K562 (cell line): ENCODE measurements around the gene PHTF2. TPM values are rescaled to one million over a fixed set of nuclear protein-coding genes. Genes with fewer than 3 reads are reported as not detected.

Experiments used
- ATAC-seq: fragments of 200-7000 bp; cut with Tn5 transposase; 3 replicates; pipeline ENCODE4 v1.9.1; 2020; ENCODE audit warnings: moderate library complexity
- BruUV-seq: library from RNA; stranded (reverse); fragments of 400-500 nt; replicated peaks from 2 replicates; lab custom pipeline; 2021; lab: Mats Ljungman, UMichigan
- CTCF ChIA-PET: fragments of 300-600 bp; formaldehyde crosslinking; extraction: SDS; loops from one replicate; lab custom pipeline; 2021; ENCODE audit warnings: low intra/inter-chr PET ratio; lab: Yijun Ruan, JAX
- POLR2A ChIA-PET: fragments of 300-600, 350-650 bp; sonication (Branson Sonifier 250); formaldehyde crosslinking; extraction: SDS; loops from one replicate; lab custom pipeline; 2021; ENCODE audit warnings: antibody characterized with exemption, inconsistent platforms; lab: Yijun Ruan, JAX
- DNase-seq, 4 experiments: peaks; one replicate each; pipeline versions ENCODE4 v3.0.0 to v3.0.0-alpha.2; 2011 to 2018; ENCODE audit warnings: low spot score in 3 of 4, mixed read lengths in 3 of 4; ENCODE audit errors: extremely low read depth in 1 of 4
- FAIRE-seq: peaks from 2 replicates; lab custom pipeline; 2011; peaks lifted over from hg19 to GRCh38; lab: Jason Lieb, UNC
- H2AFZ ChIP-seq: 2 replicates; pipeline ENCODE4 v1.6.0; 2011; ENCODE audit warnings: low read depth, low read length, control low read depth, inconsistent platforms
- H3K27ac ChIP-seq: fragments of 200-600 bp; 3 replicates; pipeline ENCODE4 v1.8.0; 2011; ENCODE audit warnings: low read depth, mild to moderate bottlenecking, control low read depth, inconsistent platforms, low read length, moderate library complexity, mixed read lengths; ENCODE audit errors: extremely low read depth
- H3K27me3 ChIP-seq, 2 experiments: fragments of 300-600 bp in 1 of 2; 2 replicates in 1 of 2; 3 replicates in 1 of 2; pipeline versions ENCODE4 v1.6.0 to v1.8.0; 2011; ENCODE audit warnings: inconsistent platforms in 2 of 2, low read length in 2 of 2, mild to moderate bottlenecking in 1 of 2, mixed read lengths in 1 of 2, moderate library complexity in 1 of 2; ENCODE audit not compliant: control insufficient read depth in 2 of 2, insufficient read depth in 2 of 2
- H3K36me3 ChIP-seq: fragments of 300-600 bp; 3 replicates; pipeline ENCODE4 v1.8.0; 2011; ENCODE audit warnings: mild to moderate bottlenecking, low read length, inconsistent platforms; ENCODE audit not compliant: control insufficient read depth, insufficient read depth
- H3K4me1 ChIP-seq, 2 experiments: fragments of 200-600 bp in 1 of 2; replicated peaks in 1 of 2; 2 replicates in 1 of 2; 3 replicates in 1 of 2; pipeline versions ENCODE4 v1.5.1 to v1.8.0; 2011; ENCODE audit warnings: inconsistent platforms in 2 of 2, low read length in 2 of 2, mild to moderate bottlenecking in 1 of 2, mixed read lengths in 1 of 2, moderate library complexity in 1 of 2; ENCODE audit not compliant: control insufficient read depth in 2 of 2, insufficient read depth in 2 of 2
- H3K4me2 ChIP-seq: 2 replicates; pipeline ENCODE4 v1.6.1; 2011; ENCODE audit warnings: low read length, control low read depth, inconsistent platforms, mixed read lengths; ENCODE audit not compliant: insufficient read depth
- H3K4me3 ChIP-seq: fragments of 200-600 bp; sonication (generic), shearing (Covaris generic); 2 replicates; pipeline ENCODE4 v1.5.1; 2016; ENCODE audit warnings: control low read depth, inconsistent platforms
- H3K79me2 ChIP-seq: fragments of 200-600 bp; 3 replicates; pipeline ENCODE4 v1.8.0; 2011; ENCODE audit warnings: low read length, inconsistent platforms; ENCODE audit not compliant: control insufficient read depth, insufficient read depth
- H3K9ac ChIP-seq, 2 experiments: 2 replicates each; pipeline versions ENCODE4 v1.6.0 to v1.6.1; 2011; ENCODE audit warnings: low read depth in 2 of 2, low read length in 2 of 2, control low read depth in 1 of 2, inconsistent platforms in 1 of 2, mild to moderate bottlenecking in 1 of 2, mixed read lengths in 1 of 2; ENCODE audit not compliant: insufficient read depth in 1 of 2
- H3K9me1 ChIP-seq: one replicate; pipeline ENCODE4 v1.6.0; 2011; ENCODE audit warnings: inconsistent platforms, mild to moderate bottlenecking, low read length, moderate library complexity; ENCODE audit not compliant: control insufficient read depth, insufficient read depth
- H3K9me3 ChIP-seq: replicated peaks from 2 replicates; pipeline ENCODE4 v1.5.1; 2011; ENCODE audit warnings: low read depth, low read length, inconsistent platforms; ENCODE audit not compliant: control insufficient read depth, insufficient read depth
- H4K20me1 ChIP-seq: replicated peaks from 2 replicates; pipeline ENCODE4 v1.6.1; 2011; ENCODE audit warnings: low read length, inconsistent platforms, mixed read lengths; ENCODE audit not compliant: control insufficient read depth, insufficient read depth
- BRF1 ChIP-seq: IDR thresholded peaks from 3 replicates; pipeline ENCODE4 v1.6.1; 2011; ENCODE audit warnings: borderline replicate concordance, mild to moderate bottlenecking; ENCODE audit not compliant: insufficient read length; ENCODE audit errors: extremely low read depth
- CBX8 ChIP-seq: fragments of 200-600 bp; sonication (generic); IDR thresholded peaks from 2 replicates; pipeline ENCODE4 v1.6.1; 2012; ENCODE audit warnings: borderline replicate concordance, mixed run types, low read depth, mild to moderate bottlenecking, moderate library complexity, mixed read lengths, low read length, control low read depth, inconsistent platforms; ENCODE audit not compliant: poor library complexity, severe bottlenecking; ENCODE audit errors: extremely low read depth
- CREB3L1 ChIP-seq: fragments of 450-650 bp; IDR thresholded peaks from 2 replicates; pipeline ENCODE4 v1.6.1; 2014; ENCODE audit warnings: low read depth, mild to moderate bottlenecking, moderate library complexity, borderline replicate concordance
- FOXP4 ChIP-seq: sonication (generic); formaldehyde crosslinking; IDR thresholded peaks from 2 replicates; pipeline ENCODE4 v1.8.0; 2022; ENCODE audit warnings: mild to moderate bottlenecking, missing genetic modification reagents, borderline replicate concordance
- ID3 ChIP-seq, 2 experiments: fragments of 250-450 bp in 1 of 2; fragments of 450-650 bp in 1 of 2; sonication (Bioruptor Pico) in 1 of 2; IDR thresholded peaks; 2 replicates each; pipeline versions ENCODE4 v1.6.1 to v1.8.0; 2016 to 2021; ENCODE audit warnings: mild to moderate bottlenecking in 2 of 2, moderate library complexity in 2 of 2, missing compliant biosample characterization in 1 of 2, missing genetic modification characterization in 1 of 2
- JUN ChIP-seq, 2 experiments: sonication (generic) in 1 of 2; formaldehyde crosslinking in 1 of 2; IDR thresholded peaks; 2 replicates each; pipeline versions ENCODE4 v1.6.1 to v1.8.0; 2012 to 2022; ENCODE audit warnings: borderline replicate concordance in 2 of 2, mild to moderate bottlenecking in 2 of 2, improper control_type of control experiment in 1 of 2, low read depth in 1 of 2, low read length in 1 of 2, missing genetic modification reagents in 1 of 2
- MYNN ChIP-seq, 2 experiments: sonication (generic); formaldehyde crosslinking in 1 of 2; IDR thresholded peaks; 2 replicates each; pipeline versions ENCODE4 v1.5.0 to v1.6.1; 2016 to 2020; ENCODE audit warnings: antibody characterized with exemption in 1 of 2, missing genetic modification reagents in 1 of 2
- OTX1 ChIP-seq: fragments of 450-650 bp; formaldehyde crosslinking; IDR thresholded peaks from 2 replicates; pipeline ENCODE4 v1.4.0; 2022; ENCODE audit warnings: mild to moderate bottlenecking
- POLR2G ChIP-seq: fragments of 200-400 bp; formaldehyde crosslinking; IDR thresholded peaks from 2 replicates; pipeline ENCODE4 v1.6.1; 2017; ENCODE audit warnings: low read depth, mild to moderate bottlenecking, antibody characterized with exemption, low read length, moderate library complexity
- SMAD4 ChIP-seq: fragments of 250-450 bp; sonication (Bioruptor Pico); conservative IDR thresholded peaks from 2 replicates; pipeline ENCODE4 v1.8.0; 2021; ENCODE audit warnings: inconsistent platforms, mild to moderate bottlenecking, moderate library complexity
- ZMIZ1 ChIP-seq, 2 experiments: fragments of 150-350 bp in 1 of 2; IDR thresholded peaks; 2 replicates each; pipeline ENCODE4 v1.6.1; 2012 to 2016; ENCODE audit warnings: low read depth in 2 of 2, low read length in 2 of 2, mild to moderate bottlenecking in 1 of 2, moderate library complexity in 1 of 2
- ZNF584 ChIP-seq: fragments of 200-800 bp; sonication (Bioruptor generic); IDR thresholded peaks from 2 replicates; pipeline ENCODE4 v1.6.1; 2016; ENCODE audit warnings: low read depth, mild to moderate bottlenecking, missing genetic modification characterization, missing compliant biosample characterization
- WGBS: fragments of 100-300 bp; shearing (Covaris generic); methylation state at CpG from one replicate; pipeline ENCODE4 v1.1.6; 2016; ENCODE audit warnings: low coverage, mixed read lengths; ENCODE audit not compliant: insufficient coverage; ENCODE audit errors: missing lambda C conversion rate; 5-methylcytosine and 5-hydroxymethylcytosine counted together
- in situ Hi-C: fragments of 300-500 bp; cut with MboI; formaldehyde crosslinking; loops from 4 replicates; pipeline ENCODE4 v1.15.0; 2018; ENCODE audit warnings: inconsistent platforms, mixed read lengths
- intact Hi-C: fragments of 100-400 bp; cut with micrococcal nuclease; formaldehyde crosslinking; loops from 2 replicates; pipeline ENCODE4 v1.14.2; 2022
- polyA plus RNA-seq, 8 experiments: library from polyadenylated mRNA; depleted of rRNA in 4 of 8; stranded (reverse) in 5 of 8; unstranded in 3 of 8; fragments of >200 nt; fragmentation: Nextera tagmentation in 2 of 8; fragmentation: Illumina TruSeq in 1 of 8; extraction: Ambion mirVana in 2 of 8; extraction: Trizol in 1 of 8; gene quantifications; 2 replicates each; pipeline versions ENCODE4 v1.2.1 to v1.2.3, GENCODE V29; 2011 to 2014; ENCODE audit warnings: inconsistent platforms in 1 of 8, missing spikeins in 1 of 8
- total RNA-seq, 7 experiments: library from RNA; depleted of rRNA in 6 of 7; stranded (reverse); fragments of >200 nt in 6 of 7; fragmentation: Illumina TruSeq in 2 of 7; extraction: Trizol in 2 of 7; gene quantifications; 2 replicates each; pipeline versions ENCODE4 v1.2.1 to v1.2.3, GENCODE V29; 2011 to 2021; ENCODE audit warnings: low replicate concordance in 1 of 7

Gene PHTF2
- total and polyA plus RNA-seq, 9 of the 15 experiments (the other 6 are each of a cell fraction or from before 2014, with no cell fraction given) = 17.9 to 43.6 (median 25.4) TPM

- Histone ChIP-seq H3K4me2 (no peak overlapping the region), H3K79me2 (peaks cover 90% of the 10 kb centered on the region), H3K9ac (no peak overlapping the region), H3K27ac (no peak overlapping the region), H3K4me3 (no peak overlapping the region), H3K9me1 (no peaks in the 10 kb centered on the region), H4K20me1 (peaks cover 13% of the 10 kb centered on the region), H3K9me3 (no peaks in the 10 kb centered on the region), H3K4me1 (peaks cover 4 to 46% of the 10 kb centered on the region in 2 experiments), H2AFZ (no peak overlapping the region), H3K27me3 (no peaks in the 10 kb centered on the region), H3K36me3 (peaks cover 10% of the 10 kb centered on the region; the same call in 2 of the 3 replicates)
- intact Hi-C loops (loop anchor here (1.0 to 5.0 kb wide), 2 partner anchors 34 to 69 kb away; no protein-coding TSS in a partner anchor), in situ Hi-C loops (no loop called here)
- no peak for DNase-seq
- FAIRE-seq = no peak
- CTCF ChIA-PET = no interaction called here
- WGBS = 100% methylated on average over 1 of the region's 1 CpG
- no peak for ATAC-seq
- no TSS peak for BruUV-seq
- POLR2A ChIA-PET = interaction anchor here (2.2 kb wide), 1 partner anchor 34 kb away, joined by 7 read pairs; the partner anchor contains the start of genes PHTF2 and TMEM60
- TF ChIP-seq FOXP4 (CRISPR knock-in tag) (no peak), OTX1 (CRISPR knock-in tag) (no peak), CBX8 (no peak), BRF1 (no peak), MYNN (IDR thresholded peaks at IDR 0.05) (no peak), MYNN (CRISPR knock-in tag; IDR thresholded peaks at IDR 0.05) (no peak), CREB3L1 (no peak), ZMIZ1 (IDR thresholded peaks at IDR 0.05; ENCODE audit: low read depth in 2 of 2, low read length in 2 of 2) (no peak), ZNF584 (CRISPR knock-in tag) (no peak), ID3 (CRISPR knock-in tag; IDR thresholded peaks at IDR 0.05) (no peak), ID3 (tag; IDR thresholded peaks at IDR 0.05) (no peak), JUN (IDR thresholded peaks at IDR 0.05; ENCODE audit: borderline replicate concordance, low read depth, low read length) (no peak), JUN (CRISPR knock-in tag; IDR thresholded peaks at IDR 0.05; ENCODE audit: borderline replicate concordance) (no peak), SMAD4 (no peak), POLR2G (no peak)
Measured at GRCh38 chr7:77833136-77833535, 34.6 kb downstream of the PHTF2 start.
